HG03039 (cell line): Measurements from ENCODE around the gene MAML1.
"Not testable (repeated sequence)": the region's sequence is repeated elsewhere in the genome, so short reads cannot be mapped to it uniquely, and the experiment has no call there.

Experiments used
- ATAC-seq: cut with Tn5 transposase; IDR thresholded peaks from one replicate; pipeline ENCODE4 v1.9.1; 2021; ENCODE audit warnings: mild to moderate bottlenecking, moderate library complexity; ENCODE audit not compliant: unreplicated experiment

MAML1 gene

GRCh38 chr5:179732918-179733771, 523 bp downstream of the MAML1 start:
- peak; percentile 26 for ATAC-seq

- no peak for ATAC-seq
Measured at GRCh38 chr5:179733772-179734126, 1.1 kb downstream of the MAML1 start.

- no peak for ATAC-seq
Measured at GRCh38 chr5:179734536-179735164, 2.0 kb downstream of the MAML1 start.

GRCh38 chr5:179738742-179739141, 6.1 kb downstream of the MAML1 start:
- ATAC-seq = no peak

GRCh38 chr5:179744106-179744505, 11.5 kb downstream of the MAML1 start:
- not testable (repeated sequence) for ATAC-seq

GRCh38 chr5:179746872-179747271, 14.2 kb downstream of the MAML1 start:
- no peak for ATAC-seq

- ATAC-seq = no peak
Measured at GRCh38 chr5:179747811-179748210, 15.2 kb downstream of the MAML1 start.

- no peak for ATAC-seq
Measured at GRCh38 chr5:179749857-179750508, 17.4 kb downstream of the MAML1 start.

GRCh38 chr5:179753971-179754370, 21.3 kb downstream of the MAML1 start:
- ATAC-seq = no peak

- no peak for ATAC-seq
Measured at GRCh38 chr5:179755022-179755421, 22.4 kb downstream of the MAML1 start.

- no peak for ATAC-seq
Measured at GRCh38 chr5:179758955-179759354, 26.3 kb downstream of the MAML1 start.

GRCh38 chr5:179759581-179760551, 27.2 kb downstream of the MAML1 start:
- no peak for ATAC-seq

GRCh38 chr5:179762079-179762780, 29.6 kb downstream of the MAML1 start:
- no peak for ATAC-seq

- ATAC-seq = no peak
Measured at GRCh38 chr5:179762781-179763176, 30.2 kb downstream of the MAML1 start.

- ATAC-seq = no peak
Measured at GRCh38 chr5:179763215-179763945, 30.8 kb downstream of the MAML1 start.

- ATAC-seq = no peak
Measured at GRCh38 chr5:179764056-179764455, 31.4 kb downstream of the MAML1 start.

GRCh38 chr5:179765400-179765799, 32.8 kb downstream of the MAML1 start:
- ATAC-seq = no peak

GRCh38 chr5:179766021-179766725, 33.6 kb downstream of the MAML1 start:
- ATAC-seq = no peak
